ENCODE results near the gene ABHD16A. TPM values are rescaled to one million over a fixed set of nuclear protein-coding genes. Genes with fewer than 3 reads are reported as not detected.
A peak's percentile ranks its signal among the peaks of the same experiment; 100 is the strongest.

The ABHD16A gene
- total and polyA plus RNA-seq, 2 of the 13 experiments (the other 11 are each of a cell fraction or from before 2014, with no cell fraction given) = 43.5 to 45.4 TPM

- TF ChIP-seq TARDBP (CRISPR knock-in tag; IDR thresholded peaks at IDR 0.05) = peak; percentile 9; the same call in 1 of the 2 replicates
- no peak; the same call in 1 of the 2 replicates for TF ChIP-seq ZNF589 (CRISPR knock-in tag; conservative IDR thresholded peaks at IDR 0.05)
- TF ChIP-seq MBNL3 (CRISPR knock-in tag; conservative IDR thresholded peaks at IDR 0.05) = no peak
- no peak for TF ChIP-seq REXO4 (CRISPR knock-in tag; IDR thresholded peaks at IDR 0.05; ENCODE audit: borderline replicate concordance)
- TF ChIP-seq ZNF503 (CRISPR knock-in tag; IDR thresholded peaks at IDR 0.05) = no peak
- 0 out of 2 replicates have a peak, but pooled peaks have one; percentile 45 for TF ChIP-seq MYPOP (CRISPR knock-in tag; IDR thresholded peaks at IDR 0.05)
- TF ChIP-seq PHF8 (CRISPR knock-in tag; IDR thresholded peaks at IDR 0.05) = no peak
- no peak for TF ChIP-seq ZNF704 (CRISPR knock-in tag; IDR thresholded peaks at IDR 0.05; ENCODE audit: borderline replicate concordance)
- no peak for TF ChIP-seq ETS1 (CRISPR knock-in tag; IDR thresholded peaks at IDR 0.05)
- peak; percentile 45; the same call in 1 of the 2 replicates for TF ChIP-seq ELF3 (CRISPR knock-in tag; IDR thresholded peaks at IDR 0.05)
- TF ChIP-seq FOXC1 (CRISPR knock-in tag; IDR thresholded peaks at IDR 0.05; ENCODE audit: borderline replicate concordance) = no peak; the same call in 1 of the 2 replicates
- no peak for TF ChIP-seq ZNF362 (CRISPR knock-in tag; IDR thresholded peaks at IDR 0.05; ENCODE audit: borderline replicate concordance)
- TF ChIP-seq HOXA5 (CRISPR knock-in tag; IDR thresholded peaks at IDR 0.05) = no peak
- no peak for TF ChIP-seq NR2F6 (IDR thresholded peaks at IDR 0.05)
- TF ChIP-seq NR2F6 (CRISPR knock-in tag; IDR thresholded peaks at IDR 0.05) = no peak
- no peak for TF ChIP-seq SETDB1 (CRISPR knock-in tag; IDR thresholded peaks at IDR 0.05; ENCODE audit: borderline replicate concordance)
- TF ChIP-seq ZFAT (CRISPR knock-in tag; conservative IDR thresholded peaks at IDR 0.05) = no peak
- TF ChIP-seq ZFP36 (IDR thresholded peaks at IDR 0.05; ENCODE audit: borderline replicate concordance, low read depth, low read length, partially characterized antibody) = no peak
- TF ChIP-seq BCLAF1 (IDR thresholded peaks at IDR 0.05) = no peak
- TF ChIP-seq U2AF2 (IDR thresholded peaks at IDR 0.05; ENCODE audit: low read depth, low read length) = no peak
These were observed 31.8 kb upstream of the ABHD16A start (continued) for GRCh38 chr6:31734821-31735406.
